Measurements from ENCODE around the gene EAF1. TPM values are rescaled to one million over a fixed set of nuclear protein-coding genes. Genes with fewer than 3 reads are reported as not detected.
A peak's percentile ranks its signal among the peaks of the same experiment; 100 is the strongest.

EAF1 gene
- total RNA-seq = 10 to 100 TPM; 22.7 to 34.3 TPM

GRCh38 chr3:15427182-15427880, at the start of gene EAF1, which contains the start of gene METTL6:
Gene EAF1, plus strand, starts transcription at chr3:15427598. Its CDS starts 182 bp downstream, at chr3:15427780.
Gene METTL6, minus strand, starts transcription at chr3:15427544. Its CDS starts 1,033 bp downstream, at chr3:15426511.
- Histone ChIP-seq H3K9me3 (no peaks in the 10 kb centered on the region), H3K27ac (peak within 1 kb of the TSS; percentile 80 to 89), H3K27me3 (replicated peaks; ENCODE audit: insufficient read depth) (no peaks in the 10 kb centered on the region), H3K36me3 (peaks cover 19% of the 10 kb centered on the region), H3K4me3 (peak within 1 kb of the TSS; percentile 99), H3K4me1 (ENCODE audit: control insufficient read depth in 1 of 2, low read depth in 2 of 2) (peaks cover 21 to 46% of the 10 kb centered on the region in 2 donors)
- ATAC-seq (ENCODE audit: insufficient number of reproducible peaks, low FRiP score, low read depth) (peak; percentile 44), DNase-seq (ENCODE audit: low spot score) (peak; percentile 64)
- peak; percentile 46 for TF ChIP-seq CTCF (IDR thresholded peaks at IDR 0.05)

GRCh38 chr3:15377961-15378791, 49.2 kb upstream of the EAF1 start:
- peak; percentile 82 for TF ChIP-seq CTCF (IDR thresholded peaks at IDR 0.05)
- Histone ChIP-seq H3K27ac (peak overlapping the region; percentile 71 to 73), H3K4me3 (peak overlapping the region; percentile 52), H3K36me3 (no peaks in the 10 kb centered on the region), H3K27me3 (replicated peaks; ENCODE audit: insufficient read depth) (no peaks in the 10 kb centered on the region), H3K4me1 (ENCODE audit: control insufficient read depth in 1 of 2, low read depth in 2 of 2) (peaks cover 3 to 4% of the 10 kb centered on the region in 2 donors), H3K9me3 (no peaks in the 10 kb centered on the region)
- peak; percentile 97 for ATAC-seq (ENCODE audit: insufficient number of reproducible peaks, low FRiP score, low read depth)
- peak; percentile 93 for DNase-seq (ENCODE audit: low spot score)

GRCh38 chr3:15380980-15381890, 46.2 kb upstream of the EAF1 start:
- Histone ChIP-seq H3K4me3 (no peak overlapping the region), H3K9me3 (no peaks in the 10 kb centered on the region), H3K36me3 (no peaks in the 10 kb centered on the region), H3K27me3 (replicated peaks; ENCODE audit: insufficient read depth) (no peaks in the 10 kb centered on the region), H3K27ac (no peak overlapping the region), H3K4me1 (ENCODE audit: control insufficient read depth in 1 of 2, low read depth in 2 of 2) (peaks cover 3 to 4% of the 10 kb centered on the region in 2 donors)
- ATAC-seq (ENCODE audit: insufficient number of reproducible peaks, low FRiP score, low read depth) (no peak), DNase-seq (ENCODE audit: low spot score) (no peak)
- TF ChIP-seq CTCF (IDR thresholded peaks at IDR 0.05) = no peak

- no peak overlapping the region for H3K27ac ChIP-seq
- H3K4me3 ChIP-seq = no peak overlapping the region
- no peaks in the 10 kb centered on the region for H3K9me3 ChIP-seq
- ATAC-seq (ENCODE audit: insufficient number of reproducible peaks, low FRiP score, low read depth) (no peak), DNase-seq (ENCODE audit: low spot score) (no peak)
- H3K27me3 ChIP-seq (replicated peaks; ENCODE audit: insufficient read depth) = no peaks in the 10 kb centered on the region
- peaks cover 3 to 4% of the 10 kb centered on the region in 2 donors for H3K4me1 ChIP-seq (ENCODE audit: control insufficient read depth in 1 of 2, low read depth in 2 of 2)
- no peaks in the 10 kb centered on the region for H3K36me3 ChIP-seq
- TF ChIP-seq CTCF (IDR thresholded peaks at IDR 0.05) = no peak
Observed at GRCh38 chr3:15382405-15382923, 44.9 kb upstream of the EAF1 start.

Measured in thoracic aorta (tissue), 2 donors.